HG03103 (cell line): ENCODE data around the gene SPOCK2.
"Not testable (repeated sequence)": the region's sequence is repeated elsewhere in the genome, so short reads cannot be mapped to it uniquely, and the experiment has no call there.

Experiments used
- ATAC-seq: cut with Tn5 transposase; IDR thresholded peaks from one replicate; pipeline ENCODE4 v1.9.1; 2021; ENCODE audit warnings: low read depth; ENCODE audit not compliant: unreplicated experiment

Gene SPOCK2

DNA sequence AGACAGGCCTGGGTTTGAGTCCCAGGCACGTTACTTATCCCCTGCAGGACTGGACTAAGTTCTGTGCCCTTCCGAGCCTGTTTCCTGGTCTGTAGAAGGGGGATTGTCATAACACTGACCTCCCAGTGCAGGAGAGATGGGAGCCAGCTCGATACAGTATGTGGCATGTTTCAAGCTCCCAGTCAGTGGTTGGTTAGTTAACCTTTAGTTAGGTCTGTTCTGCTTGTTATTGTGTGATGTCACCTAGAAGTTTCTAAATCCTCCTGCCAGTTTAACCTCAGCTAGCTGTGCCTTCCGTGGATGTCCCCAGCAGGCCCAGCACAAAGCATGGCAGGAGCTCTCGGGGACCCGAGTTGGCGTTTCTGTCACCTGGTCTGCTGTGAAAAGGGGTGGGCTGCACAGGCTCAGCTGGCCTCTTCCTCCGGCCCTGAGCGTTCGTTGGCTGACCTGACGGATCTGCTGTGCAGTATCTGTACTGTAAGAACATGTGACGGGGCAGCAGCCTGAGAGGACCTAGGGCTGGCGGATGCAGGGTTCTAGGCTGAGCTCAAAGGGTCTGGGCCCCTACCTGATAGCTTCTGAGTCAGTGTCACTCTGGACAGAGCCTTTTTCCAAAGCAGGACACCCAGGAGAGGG lies 53.0 kb downstream of the SPOCK2 start:
- no peak for ATAC-seq

DNA sequence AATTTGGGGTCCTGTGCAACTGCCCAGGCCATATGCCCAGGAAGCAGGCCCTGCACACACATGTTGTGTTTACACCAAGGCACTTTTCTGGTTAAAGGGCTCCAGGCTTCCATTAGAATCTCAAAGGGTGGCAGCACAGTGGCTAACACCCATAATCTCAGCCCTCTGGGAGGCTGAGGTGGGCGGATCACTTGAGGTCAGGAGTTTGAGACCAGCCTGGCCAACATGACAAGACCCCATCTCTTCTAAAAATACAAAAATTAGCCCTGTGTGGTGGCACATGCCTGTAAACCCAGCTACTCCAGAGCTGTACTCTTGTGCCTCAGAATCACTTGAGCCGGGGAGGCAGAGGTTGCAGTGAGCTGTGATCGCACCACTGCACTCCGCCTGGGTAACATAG lies 53.6 kb downstream of the SPOCK2 start:
- no peak for ATAC-seq

DNA sequence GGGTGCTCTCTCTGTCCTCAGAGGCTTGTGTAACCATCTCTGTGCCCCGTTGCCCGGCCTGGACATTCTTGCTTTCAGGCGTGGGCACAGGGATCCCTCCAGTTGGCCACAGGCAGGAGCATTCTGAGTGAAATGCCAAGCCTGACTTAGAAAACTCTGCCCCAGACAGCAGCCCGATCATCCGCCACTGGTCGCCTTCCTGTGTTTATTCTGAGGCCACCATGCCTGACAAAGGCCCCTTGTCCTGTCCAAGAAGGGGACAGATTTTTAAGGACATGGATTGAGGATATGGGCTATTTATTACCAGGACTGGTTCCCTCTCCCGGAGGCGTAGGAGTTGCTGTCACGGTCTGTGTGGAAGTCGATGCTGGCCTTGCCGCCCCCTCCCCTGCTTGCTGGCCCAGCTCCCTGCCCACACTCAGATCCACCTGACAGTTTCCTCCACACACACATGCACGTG lies 54.3 kb downstream of the SPOCK2 start:
- ATAC-seq, result no peak

DNA sequence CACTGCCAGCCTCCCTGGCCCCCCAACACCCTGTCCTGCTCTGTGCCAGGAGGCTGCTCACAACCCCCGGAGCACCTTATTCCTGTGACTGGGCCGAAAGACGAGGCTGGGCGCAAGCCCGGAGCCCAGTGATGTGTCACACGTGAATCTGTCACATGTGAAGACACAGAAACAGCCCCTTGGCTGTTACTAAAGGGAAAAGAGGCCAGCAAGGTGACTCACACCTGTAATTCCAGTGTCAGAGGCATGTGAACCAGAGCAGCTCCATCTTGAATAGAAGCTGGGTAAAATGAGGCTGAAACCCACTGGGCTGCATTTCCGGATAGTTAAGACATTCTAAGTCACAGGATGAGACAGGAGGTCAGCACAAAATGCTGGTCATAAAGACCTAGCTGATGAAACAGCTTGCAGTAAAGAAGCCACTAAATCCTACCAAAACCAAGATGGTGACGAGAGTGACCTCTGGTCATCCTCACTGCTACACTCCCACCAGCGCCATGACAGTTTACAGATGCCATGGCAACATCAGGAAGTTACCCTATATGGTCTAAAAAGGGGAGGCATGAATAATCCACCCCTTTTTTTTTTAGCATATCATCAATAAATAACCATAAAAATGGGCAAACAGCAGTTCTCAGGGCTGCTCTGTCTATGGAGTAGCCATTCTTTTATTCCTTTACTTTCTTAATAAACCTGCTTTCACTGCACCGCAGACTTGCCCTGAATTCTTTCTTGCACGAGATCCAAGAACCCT lies 55.8 kb downstream of the SPOCK2 start:
- ATAC-seq, result not testable (repeated sequence)

DNA sequence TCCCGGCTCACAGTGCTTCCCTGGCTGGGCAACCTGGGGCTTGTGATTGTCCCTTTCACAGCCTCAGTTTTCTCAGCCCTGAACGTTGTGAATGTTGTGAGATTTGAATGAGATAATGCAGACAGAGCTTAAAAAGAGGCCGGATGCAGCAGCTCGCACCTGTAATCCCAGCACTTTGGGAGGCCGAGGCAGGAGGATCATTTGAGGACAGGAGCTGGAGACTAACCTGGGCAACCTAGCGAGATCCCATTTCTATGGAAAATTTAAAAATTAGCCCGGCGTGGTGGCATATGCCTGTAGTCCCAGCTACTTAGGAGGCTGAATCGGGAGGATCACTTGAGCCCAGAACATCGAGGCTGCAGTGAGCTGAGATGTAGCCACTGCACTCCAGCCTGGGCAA lies 56.6 kb downstream of the SPOCK2 start:
- ATAC-seq, result no peak

DNA sequence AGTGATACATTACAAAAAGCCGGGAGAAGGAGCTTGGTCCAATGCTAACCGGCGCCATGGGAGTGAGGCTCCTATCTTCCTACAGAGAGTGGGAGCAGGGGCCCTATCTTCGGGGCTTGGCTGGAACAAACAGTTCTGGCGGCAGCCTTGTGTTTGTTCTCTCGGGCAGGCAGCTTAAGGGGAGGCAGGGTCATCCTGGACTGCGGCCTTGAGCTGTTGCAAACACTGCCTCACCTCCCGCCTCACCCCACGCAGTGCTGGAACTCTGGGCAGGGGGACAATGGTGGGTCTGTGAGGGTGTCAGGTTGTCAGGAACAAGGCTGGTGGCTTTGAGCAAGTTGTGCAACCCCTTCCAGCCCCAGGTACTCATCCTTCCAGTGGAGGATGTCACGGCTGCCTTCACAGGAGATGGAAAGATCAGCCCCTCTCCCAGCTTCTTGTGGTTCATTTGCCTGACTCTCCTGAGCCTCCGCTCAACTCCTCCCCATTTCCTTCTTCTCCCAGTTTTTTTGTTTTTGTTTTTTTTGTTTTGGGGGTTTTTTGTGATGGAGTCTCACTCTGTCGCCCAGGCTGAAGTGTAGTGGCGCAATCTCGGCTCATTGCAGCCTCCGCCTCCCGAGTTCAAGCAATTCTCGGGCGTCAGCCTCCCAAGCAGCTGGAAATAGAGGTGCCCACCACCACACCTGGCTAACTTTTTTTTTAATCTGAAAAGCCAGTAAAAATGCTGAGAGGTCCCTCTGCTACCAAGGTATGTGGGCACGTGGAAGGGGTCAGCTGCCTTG lies 57.4 kb downstream of the SPOCK2 start:
- ATAC-seq, result no peak

DNA sequence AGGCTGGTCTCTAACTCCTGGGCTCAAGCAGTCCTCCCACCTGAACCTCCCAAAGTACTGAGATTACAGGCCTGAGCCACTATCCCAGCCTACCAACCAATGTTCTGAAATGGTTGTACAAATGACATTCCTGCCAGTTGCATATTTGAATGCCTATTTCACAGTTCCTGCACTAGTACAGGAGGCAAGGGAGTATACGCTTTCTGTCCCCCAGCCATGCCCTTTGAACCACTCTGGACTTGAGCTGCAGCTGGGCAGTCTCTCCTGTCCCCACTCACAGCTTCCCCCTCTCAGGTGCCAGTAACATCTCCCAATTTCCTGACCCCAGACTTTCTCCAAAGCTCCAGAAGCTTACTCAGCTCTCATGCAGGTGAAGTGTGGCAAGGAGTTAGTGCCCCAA lies 58.9 kb downstream of the SPOCK2 start:
- no peak for ATAC-seq

DNA sequence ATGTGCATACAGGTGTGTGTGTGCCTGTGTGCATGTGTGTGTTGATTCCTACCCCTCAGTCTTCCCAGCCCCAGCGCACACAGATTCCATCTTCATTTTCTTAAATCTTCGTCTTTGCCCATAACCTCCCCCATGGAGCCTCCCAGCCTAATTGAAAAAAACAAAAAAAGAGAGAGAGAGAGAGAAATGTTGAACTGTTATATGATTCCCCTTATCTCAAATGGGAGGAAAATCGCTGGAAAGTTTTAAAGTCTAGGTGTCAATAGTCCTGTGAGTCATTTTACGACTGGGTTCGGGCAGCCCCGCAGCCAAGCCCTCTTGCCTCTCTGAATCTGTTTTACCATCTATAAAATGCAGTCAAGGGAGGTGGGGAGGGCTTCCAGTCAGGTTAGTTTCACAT lies 60.9 kb downstream of the SPOCK2 start:
- ATAC-seq, result no peak

DNA sequence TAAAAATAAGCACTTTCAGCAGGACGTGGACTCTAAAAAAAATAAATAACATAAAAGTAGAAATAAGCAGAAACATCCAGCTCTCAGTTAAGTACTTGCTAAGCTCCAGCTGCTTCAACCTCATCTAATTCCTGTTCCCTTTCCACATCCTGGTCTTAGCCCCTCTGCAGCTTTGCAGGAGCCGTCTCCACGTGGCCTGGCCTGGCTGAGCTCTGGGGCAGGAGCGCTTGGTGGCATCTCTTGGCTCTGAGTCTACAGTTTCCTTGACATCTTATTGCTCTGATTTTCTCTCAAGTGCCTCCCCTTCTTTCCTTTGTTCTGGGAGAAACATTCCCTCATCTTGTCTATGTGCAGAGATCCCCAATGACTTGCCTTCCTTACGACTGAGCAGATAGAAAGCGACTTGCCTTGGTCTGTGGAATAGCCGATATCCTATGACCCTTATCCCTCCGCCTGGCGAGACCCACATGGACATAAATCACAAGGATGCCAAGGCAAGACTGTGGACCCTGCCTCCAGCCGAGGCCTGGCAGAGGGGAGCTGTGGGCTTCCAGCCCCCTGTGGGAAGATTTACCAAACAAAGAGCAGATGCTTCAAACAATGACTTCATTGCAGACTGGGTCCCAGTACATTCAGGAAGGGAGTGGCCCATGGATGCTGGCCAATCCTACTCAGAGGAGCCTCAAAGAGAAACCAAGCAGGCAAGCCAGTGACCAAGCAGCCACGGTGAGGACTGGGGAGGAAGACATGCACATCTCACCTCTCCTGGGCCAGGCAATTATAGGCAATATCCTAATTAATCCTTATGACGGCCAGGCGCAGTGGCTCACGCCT lies 61.9 kb downstream of the SPOCK2 start:
- no peak for ATAC-seq

DNA sequence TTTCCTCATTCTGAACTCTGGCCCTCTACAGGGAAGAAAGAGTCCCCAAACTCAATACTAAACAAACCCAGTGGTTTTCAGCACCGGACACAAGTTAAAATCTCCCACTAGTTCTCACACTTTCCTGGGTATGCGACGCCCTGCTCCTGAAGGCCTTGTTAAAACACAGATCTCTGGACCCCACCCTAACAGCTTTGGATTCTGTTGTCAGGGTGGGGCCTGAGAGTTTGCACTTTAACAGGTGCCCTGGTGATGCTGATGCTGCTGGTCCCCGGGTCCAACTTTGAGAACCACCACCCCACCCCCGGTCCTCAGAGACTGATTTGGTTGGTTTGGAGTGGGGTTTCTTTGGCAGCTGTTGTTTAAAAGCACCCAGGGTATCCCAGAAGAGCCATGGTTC lies 62.5 kb downstream of the SPOCK2 start:
- no peak for ATAC-seq

DNA sequence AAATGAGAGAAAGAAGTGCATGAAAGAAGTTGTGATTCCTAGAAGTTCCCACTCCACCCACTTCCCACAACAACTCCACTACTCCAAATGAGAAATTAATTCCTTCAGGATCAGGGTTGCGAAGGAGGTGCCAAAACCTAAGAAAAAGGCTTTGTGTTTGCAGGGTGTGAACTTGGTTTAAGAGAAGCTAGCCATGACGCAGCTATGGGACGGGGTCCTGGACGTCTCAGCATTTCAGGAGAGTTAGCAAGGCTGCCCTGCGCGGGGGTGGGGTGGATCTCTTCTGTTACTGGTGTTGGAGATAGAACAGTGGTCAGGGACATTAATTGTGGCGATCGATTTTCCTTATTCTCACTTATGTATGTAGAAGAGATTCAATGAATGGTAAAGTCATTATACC lies 63.0 kb downstream of the SPOCK2 start:
- no peak for ATAC-seq

DNA sequence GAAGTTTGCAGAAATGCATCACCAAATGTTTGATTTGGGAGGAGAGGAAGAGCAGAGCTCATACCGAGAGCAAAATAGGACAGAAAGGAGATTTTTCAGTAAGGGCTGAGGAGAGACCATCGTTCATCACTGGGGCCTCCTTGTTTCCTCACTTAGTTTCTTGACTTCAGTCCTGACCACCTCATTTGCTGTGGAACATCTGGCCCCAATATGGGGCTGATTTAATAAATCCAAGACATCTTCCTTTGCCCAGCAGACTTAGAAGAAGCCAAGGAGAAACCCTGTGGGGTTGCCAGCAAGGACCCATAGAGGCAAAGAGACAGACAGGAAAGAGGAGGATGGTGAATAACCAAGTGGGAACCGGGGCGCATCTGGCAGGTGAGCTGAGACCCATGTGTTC lies 63.8 kb downstream of the SPOCK2 start:
- no peak for ATAC-seq

DNA sequence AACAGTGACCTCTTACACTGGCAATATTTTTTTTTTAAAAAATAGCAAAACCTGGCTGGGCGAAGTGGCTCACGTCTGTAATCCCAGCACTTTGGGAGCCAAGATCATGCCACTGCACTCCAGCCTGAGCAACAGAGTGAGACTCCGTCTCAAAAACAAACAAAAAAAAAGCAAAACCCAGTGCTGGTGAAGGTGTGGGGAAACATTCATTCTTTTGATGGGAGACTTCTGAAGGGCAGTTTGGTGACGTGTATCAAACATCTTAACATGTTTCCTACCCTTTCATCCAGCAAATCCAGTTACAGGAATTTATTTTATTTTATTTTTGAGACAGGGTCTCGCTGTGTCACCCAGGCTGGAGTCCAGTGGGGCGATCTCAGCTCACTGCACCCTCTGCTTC lies 66.1 kb downstream of the SPOCK2 start:
- ATAC-seq, result no peak

DNA sequence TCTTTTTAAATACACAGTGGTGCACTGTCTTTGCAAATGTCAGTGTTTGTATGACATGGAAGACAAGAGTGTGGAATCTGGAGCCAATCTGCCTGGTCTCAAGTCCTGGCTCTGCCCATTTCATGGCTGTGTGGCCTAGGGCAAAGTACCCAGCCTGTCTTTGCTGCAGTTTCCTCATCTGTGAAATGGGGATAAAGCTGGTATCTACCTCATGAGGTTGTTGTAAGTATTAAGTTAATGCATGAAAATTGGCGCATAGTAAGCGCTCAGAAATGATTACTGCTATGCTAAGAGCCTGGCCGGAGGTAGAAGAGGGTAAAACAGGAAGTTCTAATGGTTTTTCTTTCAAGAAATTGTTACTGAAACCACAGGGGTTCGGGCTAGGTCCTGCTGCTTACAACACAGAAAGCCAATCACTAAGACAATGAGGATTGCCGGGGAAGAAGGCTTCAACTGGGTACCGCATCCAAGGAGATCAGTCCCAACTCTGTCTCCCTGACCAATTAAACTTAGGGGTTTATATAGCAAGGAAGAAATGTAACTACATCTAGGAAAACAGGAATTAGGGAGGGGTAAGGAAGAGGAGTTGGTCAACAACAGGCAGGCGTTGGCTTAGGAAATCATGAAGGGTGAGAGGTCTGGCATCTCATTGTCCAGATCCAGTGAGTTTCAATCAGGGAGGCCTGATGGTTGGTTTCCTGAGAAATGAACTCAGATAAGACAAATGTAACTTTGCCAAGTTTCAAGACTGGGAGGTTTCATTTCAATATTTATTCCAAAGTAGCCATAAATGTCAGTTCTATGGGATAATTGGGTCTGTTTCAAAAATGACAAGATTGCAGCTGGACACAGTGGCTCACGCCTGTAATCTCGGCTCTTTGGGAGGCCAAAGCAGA lies 67.2 kb downstream of the SPOCK2 start:
- no peak for ATAC-seq

DNA sequence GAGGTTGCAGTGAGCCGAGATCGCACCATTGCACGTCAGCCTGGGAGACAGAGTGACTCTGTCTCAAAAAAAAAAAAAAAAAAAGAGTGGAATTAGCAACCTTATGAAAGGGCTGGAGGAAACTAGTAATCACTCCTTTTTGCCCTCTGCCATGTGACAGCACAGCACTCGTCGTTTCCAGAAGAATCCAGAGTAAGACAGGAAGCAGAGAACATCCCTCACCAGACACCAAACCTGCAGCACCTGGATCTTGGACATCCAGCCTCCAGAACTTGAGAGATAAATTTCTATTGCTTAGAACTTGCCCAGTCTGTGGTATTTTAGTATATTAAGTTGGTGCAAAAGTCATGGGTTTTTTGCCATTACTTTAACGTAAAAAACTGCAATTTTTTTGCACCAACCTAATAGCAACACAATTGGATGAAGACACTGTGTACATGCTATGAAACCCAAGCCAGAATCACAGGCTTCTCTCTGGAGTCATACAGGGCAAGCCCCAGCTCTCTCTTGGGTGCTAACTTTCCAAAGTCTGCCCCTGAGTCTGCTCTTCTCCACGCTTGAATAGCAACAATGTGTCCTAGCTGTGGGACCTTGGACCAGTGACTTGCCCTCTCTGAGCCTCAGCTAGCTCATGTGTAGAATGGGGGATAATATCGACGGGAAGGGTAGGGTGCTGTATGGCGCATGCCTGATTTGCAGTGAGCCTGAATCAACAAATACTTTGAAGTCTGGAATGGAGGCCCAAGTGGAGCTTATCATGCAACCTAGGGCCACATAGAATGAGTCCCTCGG lies 69.1 kb downstream of the SPOCK2 start:
- ATAC-seq, result no peak

DNA sequence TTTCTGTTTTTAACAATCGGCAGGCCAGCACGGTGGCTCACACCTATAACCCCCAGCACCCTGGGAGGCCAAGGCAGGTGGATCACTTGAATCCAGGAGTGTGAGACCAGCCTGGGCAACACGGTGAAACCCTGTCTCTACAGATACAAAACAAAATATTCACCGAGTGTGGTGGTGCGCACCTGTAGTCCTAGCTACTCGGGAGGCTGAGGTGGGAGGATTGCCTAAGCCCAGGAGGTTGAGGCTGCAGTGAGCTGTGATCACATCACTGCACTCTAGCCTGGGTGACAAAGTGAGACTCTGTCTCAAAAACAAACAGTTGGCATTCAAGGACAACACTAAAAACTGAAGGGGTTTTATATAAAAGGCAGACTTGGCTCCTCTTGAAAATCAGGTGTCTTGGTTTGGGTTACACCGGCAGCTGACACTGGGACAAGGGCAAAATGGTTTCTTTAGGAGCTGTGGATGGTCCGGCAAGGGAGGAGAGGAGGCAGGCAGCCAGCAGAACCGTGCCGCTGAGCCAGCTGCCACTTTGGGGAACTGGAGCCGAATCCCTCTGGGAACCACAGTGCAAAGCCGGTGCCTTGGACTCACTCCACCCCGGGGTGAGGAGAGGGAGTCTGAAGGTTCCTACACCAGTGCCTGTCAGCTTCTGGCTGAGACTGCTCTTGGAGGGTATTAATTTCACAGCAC lies 71.6 kb downstream of the SPOCK2 start:
- ATAC-seq, result no peak

DNA sequence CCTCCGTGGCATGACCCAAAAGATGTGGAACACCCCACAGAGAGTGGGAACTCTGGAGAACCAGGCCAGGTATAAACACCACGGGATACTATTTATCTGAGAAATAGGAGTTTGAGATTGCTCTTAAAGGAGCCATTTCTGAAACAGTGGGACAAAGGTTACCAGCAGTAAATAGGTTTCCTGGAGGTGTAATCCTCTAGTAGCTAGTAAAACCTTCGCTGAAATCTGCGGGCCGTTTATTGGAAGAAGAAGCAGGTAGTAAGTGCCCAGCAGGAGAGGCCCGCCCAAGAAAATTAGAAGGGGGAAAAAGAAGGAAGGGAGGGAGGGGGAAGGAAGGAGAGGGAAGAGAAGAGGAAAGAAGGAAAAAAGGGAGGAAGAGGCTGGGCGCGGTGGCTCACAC lies 72.5 kb downstream of the SPOCK2 start:
- no peak for ATAC-seq

DNA sequence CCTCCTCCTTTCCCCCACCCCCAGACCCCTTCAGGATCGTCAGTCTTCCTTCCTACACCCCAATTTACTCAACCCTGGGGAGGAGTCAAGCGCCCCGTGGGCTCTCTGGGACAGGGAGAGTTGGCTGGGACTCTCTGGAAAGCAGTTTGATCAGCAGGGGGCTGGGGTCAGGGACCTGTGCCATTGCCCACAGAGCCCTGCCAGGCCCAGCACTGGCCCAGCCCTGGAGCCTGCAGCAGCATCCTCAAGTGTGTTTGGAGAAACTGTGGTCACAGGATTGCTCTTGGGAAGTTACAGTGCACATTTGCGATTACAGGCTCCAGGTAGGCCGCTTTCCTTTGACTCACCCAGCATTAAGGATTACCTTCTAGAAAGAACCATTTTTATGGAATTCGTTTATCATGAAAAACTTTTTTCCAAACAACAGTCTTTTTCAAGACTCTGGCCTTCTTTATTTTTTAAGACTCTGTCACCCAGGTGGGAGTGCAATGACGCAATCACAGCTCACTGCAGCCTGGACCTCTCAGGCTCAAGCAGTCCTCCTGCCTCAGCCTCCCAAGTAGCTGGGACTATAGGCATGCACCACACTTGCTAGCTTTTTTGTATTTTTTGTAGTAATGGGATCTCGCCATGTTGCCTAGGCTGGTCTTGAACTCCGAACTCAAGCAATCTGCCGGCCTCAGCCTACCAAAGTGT lies 73.4 kb downstream of the SPOCK2 start:
- no peak for ATAC-seq
